ENCODE measurements around the gene ADAMTS18.

ADAMTS18 gene

GRCh38 chr16:77437859-77438258 is 3.0 kb upstream of the ADAMTS18 start:
- H3K4me3 ChIP-seq (ENCODE audit: low read length), result no peak overlapping the region
- no peak for DNase-seq (ENCODE audit: low read depth, low spot score)

- no peak for DNase-seq (ENCODE audit: low read depth, low spot score)
- no peak overlapping the region for H3K4me3 ChIP-seq (ENCODE audit: low read length)
Measured at GRCh38 chr16:77435272-77435820, 512 bp upstream of the ADAMTS18 start.

- no peak for DNase-seq (ENCODE audit: low read depth, low spot score)
- no peak overlapping the region for H3K4me3 ChIP-seq (ENCODE audit: low read length)
Measured at GRCh38 chr16:77434022-77434529, 758 bp downstream of the ADAMTS18 start.

- no peak overlapping the region for H3K4me3 ChIP-seq (ENCODE audit: low read length)
- DNase-seq (ENCODE audit: low read depth, low spot score), result no peak
Measured at GRCh38 chr16:77433146-77433545, 1.7 kb downstream of the ADAMTS18 start.

- DNase-seq (ENCODE audit: low read depth, low spot score), result no peak
- no peak overlapping the region for H3K4me3 ChIP-seq (ENCODE audit: low read length)
Measured at GRCh38 chr16:77432264-77432663, 2.6 kb downstream of the ADAMTS18 start.

- DNase-seq (ENCODE audit: low read depth, low spot score), result no peak
- no peak overlapping the region for H3K4me3 ChIP-seq (ENCODE audit: low read length)
Measured at GRCh38 chr16:77430787-77431585, 3.8 kb downstream of the ADAMTS18 start.

GRCh38 chr16:77430360-77430759 is 4.5 kb downstream of the ADAMTS18 start:
- DNase-seq (ENCODE audit: low read depth, low spot score), result no peak
- no peak overlapping the region for H3K4me3 ChIP-seq (ENCODE audit: low read length)

GRCh38 chr16:77424871-77425604 is 9.8 kb downstream of the ADAMTS18 start:
- no peak for DNase-seq (ENCODE audit: low read depth, low spot score)
- H3K4me3 ChIP-seq (ENCODE audit: low read length), result no peak overlapping the region

GRCh38 chr16:77422196-77422784 is 12.5 kb downstream of the ADAMTS18 start:
- no peak overlapping the region for H3K4me3 ChIP-seq (ENCODE audit: low read length)
- no peak for DNase-seq (ENCODE audit: low read depth, low spot score)

GRCh38 chr16:77416939-77417480 is 17.8 kb downstream of the ADAMTS18 start:
- DNase-seq (ENCODE audit: low read depth, low spot score), result no peak
- no peak overlapping the region for H3K4me3 ChIP-seq (ENCODE audit: low read length)

- no peak overlapping the region for H3K4me3 ChIP-seq (ENCODE audit: low read length)
- no peak for DNase-seq (ENCODE audit: low read depth, low spot score)
Measured at GRCh38 chr16:77414752-77415231, 20.0 kb downstream of the ADAMTS18 start.

GRCh38 chr16:77410449-77410848 is 24.4 kb downstream of the ADAMTS18 start:
- DNase-seq (ENCODE audit: low read depth, low spot score), result no peak
- H3K4me3 ChIP-seq (ENCODE audit: low read length), result no peak overlapping the region

GRCh38 chr16:77409311-77409710 is 25.5 kb downstream of the ADAMTS18 start:
- DNase-seq (ENCODE audit: low read depth, low spot score), result no peak
- H3K4me3 ChIP-seq (ENCODE audit: low read length), result no peak overlapping the region

- no peak for DNase-seq (ENCODE audit: low read depth, low spot score)
- no peak overlapping the region for H3K4me3 ChIP-seq (ENCODE audit: low read length)
Measured at GRCh38 chr16:77408607-77409006, 26.2 kb downstream of the ADAMTS18 start.

- no peak overlapping the region for H3K4me3 ChIP-seq (ENCODE audit: low read length)
- DNase-seq (ENCODE audit: low read depth, low spot score), result no peak
Measured at GRCh38 chr16:77406680-77407079, 28.2 kb downstream of the ADAMTS18 start.

- no peak for DNase-seq (ENCODE audit: low read depth, low spot score)
- H3K4me3 ChIP-seq (ENCODE audit: low read length), result no peak overlapping the region
Measured at GRCh38 chr16:77404775-77405174, 30.1 kb downstream of the ADAMTS18 start.

GRCh38 chr16:77403732-77404131 is 31.1 kb downstream of the ADAMTS18 start:
- no peak for DNase-seq (ENCODE audit: low read depth, low spot score)
- no peak overlapping the region for H3K4me3 ChIP-seq (ENCODE audit: low read length)

- no peak overlapping the region for H3K4me3 ChIP-seq (ENCODE audit: low read length)
- DNase-seq (ENCODE audit: low read depth, low spot score), result no peak
Measured at GRCh38 chr16:77402672-77403071, 32.2 kb downstream of the ADAMTS18 start.

GRCh38 chr16:77402118-77402517 is 32.7 kb downstream of the ADAMTS18 start:
- no peak overlapping the region for H3K4me3 ChIP-seq (ENCODE audit: low read length)
- no peak for DNase-seq (ENCODE audit: low read depth, low spot score)
